CD4-positive, alpha-beta T cell treated with Interleukin-4 for 1 hour (primary cell): ENCODE results near the gene ADGRV1.

Experiments used
- DNase-seq, 2 donors: peaks; one replicate each; pipeline ENCODE4 v3.0.0-alpha.2; 2020 to 2022

Gene ADGRV1

GRCh38 chr5:91122651-91123050 lies 564.1 kb downstream of the ADGRV1 start:
- DNase-seq = no peak

GRCh38 chr5:91123291-91123690 lies 564.7 kb downstream of the ADGRV1 start:
- DNase-seq = no peak

- no peak for DNase-seq
Observed at GRCh38 chr5:91123901-91124300, 565.3 kb downstream of the ADGRV1 start.

GRCh38 chr5:91125916-91126315 lies 567.3 kb downstream of the ADGRV1 start:
- DNase-seq = no peak

DNA sequence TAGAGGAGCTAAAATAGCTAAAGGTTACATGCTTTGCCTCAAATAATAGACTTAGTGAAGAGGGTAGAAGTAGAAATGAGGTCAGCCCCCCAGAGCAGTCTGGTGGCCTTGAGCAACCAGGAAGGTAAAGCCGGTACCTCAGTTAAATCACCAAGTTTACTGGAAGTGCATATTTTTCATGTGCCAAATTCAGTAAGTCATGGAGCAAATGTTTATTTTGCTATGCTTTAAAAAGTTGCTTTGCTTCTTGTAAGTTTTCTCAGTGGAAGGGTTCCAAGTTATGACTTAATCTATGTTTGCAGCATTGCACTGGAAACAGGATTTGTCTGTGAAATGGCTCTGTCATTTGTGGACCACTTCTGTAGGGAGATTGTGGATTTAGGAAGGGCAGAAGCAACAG lies 567.9 kb downstream of the ADGRV1 start:
- no peak for DNase-seq

GRCh38 chr5:91126888-91127287 lies 568.3 kb downstream of the ADGRV1 start:
- DNase-seq = no peak

GRCh38 chr5:91127456-91128081 lies 569.0 kb downstream of the ADGRV1 start:
- no peak for DNase-seq

DNA sequence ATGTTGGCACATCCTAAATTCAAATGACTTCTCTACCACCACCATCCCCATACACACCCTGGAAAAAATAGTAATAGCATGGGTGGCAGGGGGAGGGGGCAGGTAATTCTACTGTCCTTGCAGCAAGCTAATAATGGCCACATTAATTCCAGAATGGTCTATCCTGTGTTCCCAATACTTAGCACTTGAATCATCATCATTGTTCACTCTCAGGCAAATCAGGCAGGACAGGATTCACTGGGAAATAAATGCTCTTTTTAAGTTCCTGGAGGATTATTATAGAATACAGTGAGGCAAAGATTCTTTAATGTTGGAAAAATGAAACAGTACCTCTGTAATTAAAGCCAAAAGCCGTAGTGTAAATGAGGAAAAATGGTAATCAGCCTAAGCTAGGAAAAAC lies 570.0 kb downstream of the ADGRV1 start:
- no peak for DNase-seq

DNA sequence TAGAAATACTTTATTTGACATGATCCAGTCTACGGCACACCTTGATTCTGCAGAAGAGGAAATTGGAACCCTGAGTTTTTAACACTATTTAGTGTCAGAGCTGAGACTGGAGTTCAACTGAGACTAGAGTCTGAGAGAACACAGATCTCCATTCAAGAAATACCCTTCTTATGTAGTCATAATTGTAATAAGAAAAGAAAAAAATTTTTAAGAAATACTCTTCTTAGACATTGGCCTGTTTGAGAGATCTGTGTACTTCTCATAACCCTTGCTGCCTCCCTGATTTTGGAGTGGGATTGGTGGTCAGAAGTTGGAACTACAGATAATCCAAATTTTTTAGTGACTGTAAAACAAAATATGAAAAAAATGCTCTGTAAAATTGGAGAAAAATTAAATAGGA lies 571.2 kb downstream of the ADGRV1 start:
- no peak for DNase-seq

DNA sequence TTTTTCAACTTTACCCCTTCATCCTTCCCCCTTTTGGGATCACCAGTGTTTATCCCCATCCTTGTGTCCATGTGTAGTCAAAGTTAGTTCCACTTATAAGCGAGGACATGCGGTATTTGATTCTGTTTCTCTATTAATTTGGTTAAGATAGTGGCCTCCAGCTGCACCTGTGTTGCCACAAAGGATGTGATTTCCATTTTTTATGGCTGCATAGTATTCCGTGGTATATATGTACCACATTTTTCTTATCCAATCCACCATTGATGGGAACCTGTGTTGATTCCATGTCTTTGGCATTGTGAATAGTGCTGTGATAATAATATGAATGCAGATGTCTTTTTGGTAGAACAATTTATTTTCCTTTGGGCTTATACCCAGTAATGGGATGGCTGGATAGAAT lies 572.2 kb downstream of the ADGRV1 start:
- DNase-seq = no peak

GRCh38 chr5:91132550-91132949 lies 574.0 kb downstream of the ADGRV1 start:
- no peak for DNase-seq

- DNase-seq = no peak
Observed at GRCh38 chr5:91133183-91133582, 574.6 kb downstream of the ADGRV1 start.

DNA sequence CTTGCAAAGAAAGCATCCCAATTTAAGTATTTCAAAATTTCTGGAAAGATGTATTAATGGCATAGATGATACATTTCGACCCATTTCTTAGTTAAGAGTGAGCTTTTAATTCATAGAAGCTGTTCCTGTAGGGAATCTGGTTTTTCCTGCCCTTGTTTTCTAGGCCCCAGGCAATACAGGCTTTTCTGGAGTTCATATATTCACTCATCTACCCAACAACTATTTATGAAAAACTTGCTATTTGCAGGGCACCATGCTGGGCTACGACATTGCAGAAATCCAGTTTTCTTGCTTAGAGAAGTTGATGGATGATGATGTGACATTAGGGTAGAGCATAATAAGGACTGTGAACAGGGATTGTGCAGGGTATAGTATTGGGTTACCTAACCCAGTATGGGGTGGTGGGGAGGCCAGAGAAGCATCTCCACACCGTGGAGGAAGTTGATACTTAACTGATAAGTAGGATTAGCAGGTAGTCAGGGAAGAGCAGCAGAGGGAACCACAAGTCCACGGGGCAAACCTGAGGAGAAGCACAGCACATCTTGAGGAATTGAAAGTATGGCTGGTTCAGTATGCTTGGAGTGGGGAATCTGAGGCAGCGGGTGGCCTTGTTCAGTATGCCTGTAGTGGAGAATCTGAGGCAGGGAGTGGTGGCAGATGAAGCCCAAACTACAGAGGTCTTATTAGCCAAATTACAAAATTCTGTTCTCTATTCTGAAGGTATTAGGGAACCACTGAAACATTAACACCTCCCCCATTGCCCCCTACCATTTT lies 577.1 kb downstream of the ADGRV1 start:
- no peak for DNase-seq

DNA sequence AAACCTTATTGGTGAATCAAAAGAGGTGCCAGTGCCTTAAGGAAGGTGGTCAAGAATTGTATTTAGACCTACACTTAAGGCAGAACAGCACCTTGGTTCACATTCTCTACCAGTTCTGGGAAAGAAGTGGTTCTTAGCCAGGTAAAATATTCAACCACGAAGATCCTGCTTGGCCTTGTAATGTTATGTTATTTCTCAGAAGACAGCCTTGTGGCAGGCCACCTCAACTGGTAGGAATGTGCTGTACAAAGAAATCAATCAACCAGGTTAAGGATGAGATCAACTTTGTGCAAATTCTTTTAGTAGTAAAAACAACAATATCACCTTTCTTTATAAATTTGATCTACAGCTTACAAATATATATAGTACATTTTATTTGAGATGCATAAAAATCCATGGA lies 577.7 kb downstream of the ADGRV1 start:
- no peak for DNase-seq

- DNase-seq = no peak
Observed at GRCh38 chr5:91137647-91138046, 579.0 kb downstream of the ADGRV1 start.

DNA sequence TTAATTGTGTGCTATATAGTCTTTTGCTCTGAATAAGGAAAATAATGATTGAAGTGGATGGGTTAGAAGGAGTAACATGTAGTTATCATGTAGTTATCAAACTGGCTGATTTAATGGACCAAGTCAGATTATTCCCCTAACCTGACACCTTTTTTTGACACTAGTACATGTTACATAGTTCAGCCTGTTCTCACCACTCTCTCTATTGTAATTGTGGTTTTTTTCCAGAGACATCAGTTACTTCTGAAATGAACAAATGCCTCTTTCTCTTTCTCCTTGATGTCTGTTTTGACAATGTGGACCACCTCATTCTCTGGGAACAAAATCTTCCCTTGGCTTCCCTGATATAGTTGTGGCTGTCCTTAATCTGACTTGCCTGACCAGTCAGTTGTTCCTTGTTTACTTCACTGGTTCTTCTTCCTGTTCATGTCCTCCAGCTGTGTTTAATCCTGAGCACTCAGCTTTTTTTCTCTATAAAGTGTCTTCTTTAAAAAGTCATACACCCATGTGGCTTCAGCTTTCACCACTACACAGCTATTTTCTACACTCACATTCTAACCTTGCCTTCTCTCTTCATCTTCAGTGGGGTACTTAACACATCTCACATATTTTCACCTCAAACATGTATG lies 581.1 kb downstream of the ADGRV1 start:
- DNase-seq = no peak

DNA sequence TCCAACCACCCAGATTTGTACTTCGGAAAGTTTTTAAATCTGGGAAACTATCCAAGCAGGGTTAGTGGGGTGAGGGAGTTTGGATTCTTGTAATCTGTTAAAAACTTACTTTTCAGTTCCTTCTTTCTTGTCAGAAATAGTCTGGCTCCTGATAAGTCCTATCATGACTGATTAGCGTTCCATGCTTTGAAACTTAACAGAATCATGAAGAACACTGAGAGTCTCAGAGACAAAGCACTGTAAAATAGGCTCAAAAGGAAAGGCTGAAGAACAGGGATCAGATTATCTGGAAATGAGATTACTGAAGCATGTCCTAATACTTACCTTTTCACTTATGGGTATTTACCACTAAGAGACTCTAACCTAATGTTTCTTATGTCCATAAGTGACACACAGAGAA lies 582.1 kb downstream of the ADGRV1 start:
- DNase-seq = no peak

GRCh38 chr5:91141642-91142041 lies 583.0 kb downstream of the ADGRV1 start:
- DNase-seq = no peak

DNA sequence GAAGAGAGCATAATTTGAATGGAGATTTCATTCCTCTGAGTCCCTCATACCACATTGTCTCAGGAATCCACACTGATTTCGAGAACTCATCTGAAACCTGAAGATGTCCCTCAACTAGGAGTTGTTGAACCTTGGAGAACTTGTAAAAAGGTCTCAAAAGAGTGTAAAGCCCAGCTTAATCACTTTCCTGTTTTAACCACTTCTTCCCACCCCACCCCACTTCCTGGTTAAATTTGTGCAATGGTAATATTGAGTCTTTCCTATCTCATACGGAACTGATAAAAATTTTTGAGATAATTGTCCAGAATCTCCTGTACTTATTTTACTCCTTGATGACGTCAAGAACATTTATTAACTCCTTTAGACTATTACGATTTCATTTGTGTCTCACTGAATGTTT lies 583.8 kb downstream of the ADGRV1 start:
- no peak for DNase-seq

DNA sequence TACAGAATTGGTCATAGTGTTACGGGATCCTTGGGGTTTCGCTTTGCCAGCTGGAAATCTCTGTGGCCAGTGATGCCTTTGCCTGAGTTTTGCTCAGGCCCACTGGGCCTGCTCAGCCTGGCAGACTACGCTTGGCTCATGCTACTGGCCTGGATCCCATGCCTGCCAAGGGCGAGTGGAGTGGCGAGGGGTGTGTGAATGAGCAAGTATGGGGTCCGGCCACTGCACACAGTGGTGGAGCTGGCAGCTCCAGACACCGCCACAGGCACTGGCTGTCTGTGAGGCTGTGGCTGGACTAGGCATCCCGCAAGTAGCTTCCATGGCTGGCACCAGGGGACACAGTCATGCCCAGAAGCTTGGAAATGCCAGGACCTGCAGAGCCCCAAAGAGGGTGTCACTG lies 584.2 kb downstream of the ADGRV1 start:
- no peak for DNase-seq

DNA sequence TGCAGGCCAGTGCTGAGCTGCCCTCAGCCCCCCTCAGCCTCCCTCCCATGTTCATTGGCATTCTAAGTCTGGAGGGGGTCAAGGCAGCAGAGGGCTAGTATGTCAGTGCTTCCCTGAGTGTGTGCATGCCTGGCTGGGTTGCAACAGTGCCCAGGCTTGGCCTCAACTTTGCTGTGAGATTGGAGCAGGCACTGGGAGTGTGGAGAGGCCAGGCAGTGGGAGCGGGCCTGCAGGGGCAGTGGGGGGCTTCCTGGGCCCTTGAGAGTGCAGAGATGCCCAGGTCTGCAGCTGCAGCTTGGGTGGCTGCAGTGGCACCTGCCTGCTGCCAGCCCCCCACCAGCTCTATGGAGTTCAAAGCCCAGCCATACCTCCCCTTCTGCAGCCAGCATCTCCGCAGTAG lies 585.2 kb downstream of the ADGRV1 start:
- no peak for DNase-seq

DNA sequence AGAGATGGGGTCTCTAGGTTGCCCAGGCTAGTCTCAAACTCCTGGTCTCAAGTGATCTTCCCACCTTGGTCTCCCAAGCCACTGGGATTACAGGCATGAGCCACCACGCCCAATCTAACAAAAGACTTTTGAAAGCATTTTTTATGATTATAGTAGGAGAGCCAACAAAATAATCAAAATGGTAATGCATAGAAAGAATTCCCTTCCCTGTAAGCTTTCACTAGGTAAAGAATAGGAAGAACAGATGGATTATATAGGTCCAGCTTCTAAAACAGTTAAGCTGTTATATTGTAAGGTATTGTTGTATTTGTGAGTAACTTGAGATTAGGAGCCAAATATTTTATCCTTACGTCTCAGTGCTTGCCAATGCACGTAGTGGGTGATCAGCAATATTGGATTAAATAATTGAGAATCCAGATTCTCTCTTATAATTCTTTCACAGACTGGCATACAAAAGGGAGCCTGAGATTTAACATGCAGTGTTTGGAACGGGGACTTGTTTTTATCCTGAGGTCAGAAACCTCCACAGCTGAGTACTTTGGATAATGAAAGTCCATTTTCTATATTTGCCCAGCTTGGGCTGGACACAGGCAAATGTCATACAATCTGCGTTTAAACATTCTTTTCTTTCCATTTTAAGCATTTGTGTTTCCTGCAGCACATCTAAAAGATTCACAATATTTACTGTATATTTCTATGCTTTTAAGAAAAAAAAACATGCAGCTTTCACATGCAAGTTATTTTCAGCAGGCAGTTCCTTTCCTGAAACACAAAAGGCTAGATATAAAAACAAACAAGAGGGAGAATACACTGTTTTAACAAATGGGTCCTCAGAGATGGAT lies 586.1 kb downstream of the ADGRV1 start:
- DNase-seq = no peak

DNA sequence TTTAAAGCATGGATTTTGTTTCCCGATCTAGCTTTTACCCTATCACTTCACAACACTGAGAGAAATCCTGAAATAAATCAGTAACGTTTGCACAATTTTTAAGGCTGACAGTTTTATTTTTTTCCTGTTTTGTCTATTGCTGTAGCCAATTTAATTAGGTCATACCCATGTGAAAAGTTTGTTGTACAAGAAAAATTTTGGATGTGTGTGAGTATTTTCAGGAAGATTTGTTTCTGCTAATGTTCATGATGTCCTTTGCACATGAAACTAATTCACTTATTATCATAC lies 586.7 kb downstream of the ADGRV1 start:
- DNase-seq = no peak

- no peak for DNase-seq
Observed at GRCh38 chr5:91146230-91146629, 587.6 kb downstream of the ADGRV1 start.
